ENCODE results near the gene FAM181A.

DNA sequence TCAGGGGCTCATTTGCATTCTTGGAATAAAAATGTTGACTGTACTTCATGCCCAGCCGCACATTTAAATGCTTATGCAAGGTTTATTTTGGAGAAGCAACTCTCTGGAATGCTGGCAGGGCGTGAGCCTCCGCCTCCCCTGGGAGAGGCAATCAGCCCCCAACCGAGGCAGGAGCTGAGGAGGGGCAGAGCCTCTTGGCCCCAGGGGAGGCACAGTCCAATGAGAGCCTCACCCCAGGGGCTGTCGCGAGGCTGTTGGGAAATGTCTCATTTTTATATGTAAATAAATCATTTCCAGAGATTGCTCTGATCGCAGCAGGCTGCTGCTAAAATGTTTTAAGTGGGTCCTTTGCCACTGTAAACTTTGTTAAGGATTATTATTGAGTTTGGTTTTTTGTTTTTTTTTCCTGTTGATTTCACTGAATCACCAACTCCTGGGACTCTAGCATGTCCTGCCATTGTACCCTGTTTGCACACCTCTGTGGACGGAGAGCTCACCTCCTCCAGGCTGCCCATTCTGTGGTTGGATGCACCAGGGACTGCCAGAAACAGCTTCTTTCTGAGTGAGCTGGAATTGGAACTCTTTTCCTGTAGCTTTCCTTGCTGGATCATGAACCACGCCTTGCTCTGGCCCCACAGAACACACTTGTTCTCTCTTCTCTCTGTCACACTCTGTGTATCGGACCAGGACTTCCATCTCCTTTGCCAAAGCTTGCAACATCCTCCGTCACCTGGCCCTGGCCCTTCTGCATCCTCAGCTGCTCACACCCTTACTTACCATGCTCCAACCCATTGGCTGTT lies 46.9 kb upstream of the FAM181A start:
- TF ChIP-seq ZNF274 (IDR thresholded peaks at IDR 0.05; ENCODE audit: insufficient read depth, insufficient read length) (no peak), MEF2A (IDR thresholded peaks at IDR 0.05; ENCODE audit: insufficient read depth, low read depth, low read length) (no peak), TCF3 (IDR thresholded peaks at IDR 0.05; ENCODE audit: borderline replicate concordance, insufficient read depth, low read depth, low read length) (no peak)
